HL-60 (cell line): ENCODE measurements around the gene ARHGAP45.

Source experiments
- CTCF ChIP-seq: IDR thresholded peaks from one replicate; pipeline ENCODE4 v1.5.1; 2011; ENCODE audit warnings: low read length, control low read depth, inconsistent platforms; ENCODE audit not compliant: insufficient read depth
- GABPA ChIP-seq: IDR thresholded peaks from 2 replicates; pipeline ENCODE4 v1.6.1; 2012; ENCODE audit warnings: low read depth
- POLR2AphosphoS5 ChIP-seq: IDR thresholded peaks from 2 replicates; pipeline ENCODE4 v1.6.1; 2012; ENCODE audit warnings: low read depth
- SPI1 ChIP-seq: IDR thresholded peaks from 2 replicates; pipeline ENCODE4 v1.6.1; 2012; ENCODE audit warnings: low read depth, mild to moderate bottlenecking, borderline replicate concordance
- TF ChIP-seq, protein P1 (sequence below): IDR thresholded peaks from 2 replicates; pipeline ENCODE4 v1.6.1; 2012; ENCODE audit warnings: low read depth; ENCODE audit not compliant: insufficient replicate concordance

DNA sequence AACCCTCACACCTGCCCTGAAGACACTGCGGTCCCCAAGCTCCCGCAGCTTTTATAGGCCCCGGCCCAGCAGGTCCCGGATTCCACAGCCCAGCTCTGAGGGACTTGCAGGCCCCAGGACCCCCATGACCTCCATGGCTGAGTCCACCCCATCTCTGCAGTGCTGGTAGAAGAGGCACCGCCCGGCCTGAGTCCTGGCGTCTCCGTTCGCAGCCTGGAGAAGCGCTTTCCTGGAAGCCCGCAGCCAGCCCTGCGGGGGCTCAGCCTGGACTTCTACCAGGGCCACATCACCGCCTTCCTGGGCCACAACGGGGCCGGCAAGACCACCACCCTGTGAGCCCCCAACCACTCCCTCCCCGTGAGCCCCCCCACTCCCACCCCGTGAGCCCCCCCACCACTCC is 17.9 kb upstream of the ARHGAP45 start:
- TF ChIP-seq POLR2AphosphoS5 (no peak), CTCF (no peak), GABPA (no peak), SPI1 (no peak)
- TF ChIP-seq, protein P1, sequence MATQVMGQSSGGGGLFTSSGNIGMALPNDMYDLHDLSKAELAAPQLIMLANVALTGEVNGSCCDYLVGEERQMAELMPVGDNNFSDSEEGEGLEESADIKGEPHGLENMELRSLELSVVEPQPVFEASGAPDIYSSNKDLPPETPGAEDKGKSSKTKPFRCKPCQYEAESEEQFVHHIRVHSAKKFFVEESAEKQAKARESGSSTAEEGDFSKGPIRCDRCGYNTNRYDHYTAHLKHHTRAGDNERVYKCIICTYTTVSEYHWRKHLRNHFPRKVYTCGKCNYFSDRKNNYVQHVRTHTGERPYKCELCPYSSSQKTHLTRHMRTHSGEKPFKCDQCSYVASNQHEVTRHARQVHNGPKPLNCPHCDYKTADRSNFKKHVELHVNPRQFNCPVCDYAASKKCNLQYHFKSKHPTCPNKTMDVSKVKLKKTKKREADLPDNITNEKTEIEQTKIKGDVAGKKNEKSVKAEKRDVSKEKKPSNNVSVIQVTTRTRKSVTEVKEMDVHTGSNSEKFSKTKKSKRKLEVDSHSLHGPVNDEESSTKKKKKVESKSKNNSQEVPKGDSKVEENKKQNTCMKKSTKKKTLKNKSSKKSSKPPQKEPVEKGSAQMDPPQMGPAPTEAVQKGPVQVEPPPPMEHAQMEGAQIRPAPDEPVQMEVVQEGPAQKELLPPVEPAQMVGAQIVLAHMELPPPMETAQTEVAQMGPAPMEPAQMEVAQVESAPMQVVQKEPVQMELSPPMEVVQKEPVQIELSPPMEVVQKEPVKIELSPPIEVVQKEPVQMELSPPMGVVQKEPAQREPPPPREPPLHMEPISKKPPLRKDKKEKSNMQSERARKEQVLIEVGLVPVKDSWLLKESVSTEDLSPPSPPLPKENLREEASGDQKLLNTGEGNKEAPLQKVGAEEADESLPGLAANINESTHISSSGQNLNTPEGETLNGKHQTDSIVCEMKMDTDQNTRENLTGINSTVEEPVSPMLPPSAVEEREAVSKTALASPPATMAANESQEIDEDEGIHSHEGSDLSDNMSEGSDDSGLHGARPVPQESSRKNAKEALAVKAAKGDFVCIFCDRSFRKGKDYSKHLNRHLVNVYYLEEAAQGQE: no peak
